K562 (cell line): ENCODE data around the gene SCAMP1. TPM values are rescaled to one million over a fixed set of nuclear protein-coding genes. Genes with fewer than 3 reads are reported as not detected.

ENCODE experiments used
- CEBPG ChIP-seq, 3 experiments: fragments of 200-800 bp in 1 of 3; sonication (Bioruptor generic) in 1 of 3; sonication (generic) in 1 of 3; formaldehyde crosslinking in 1 of 3; IDR thresholded peaks in 2 of 3; conservative IDR thresholded peaks in 1 of 3; 2 replicates each; pipeline versions ENCODE4 v1.6.1 to v1.8.0; 2016 to 2022; ENCODE audit warnings: missing compliant biosample characterization in 2 of 3, missing genetic modification characterization in 2 of 3, mild to moderate bottlenecking in 1 of 3, missing genetic modification reagents in 1 of 3
- LCOR ChIP-seq: sonication (generic); formaldehyde crosslinking; IDR thresholded peaks from 2 replicates; pipeline ENCODE4 v1.8.0; 2022; ENCODE audit warnings: mild to moderate bottlenecking, missing genetic modification reagents
- RFX1 ChIP-seq: fragments of 450-650 bp; IDR thresholded peaks from 2 replicates; pipeline ENCODE4 v1.6.1; 2016; ENCODE audit warnings: mild to moderate bottlenecking, moderate library complexity
- ZNF318 ChIP-seq, 2 experiments: fragments of 450-650 bp; IDR thresholded peaks; 2 replicates each; pipeline ENCODE4 v1.6.1; 2016; ENCODE audit warnings: mild to moderate bottlenecking in 2 of 2, borderline replicate concordance in 1 of 2, low read depth in 1 of 2, moderate library complexity in 1 of 2
- polyA plus RNA-seq, 8 experiments: library from polyadenylated mRNA; depleted of rRNA in 4 of 8; stranded (reverse) in 5 of 8; unstranded in 3 of 8; fragments of >200 nt; fragmentation: Nextera tagmentation in 2 of 8; fragmentation: Illumina TruSeq in 1 of 8; extraction: Ambion mirVana in 2 of 8; extraction: Trizol in 1 of 8; gene quantifications; 2 replicates each; pipeline versions ENCODE4 v1.2.1 to v1.2.3, GENCODE V29; 2011 to 2014; ENCODE audit warnings: inconsistent platforms in 1 of 8, missing spikeins in 1 of 8
- total RNA-seq, 7 experiments: library from RNA; depleted of rRNA in 6 of 7; stranded (reverse); fragments of >200 nt in 6 of 7; fragmentation: Illumina TruSeq in 2 of 7; extraction: Trizol in 2 of 7; gene quantifications; 2 replicates each; pipeline versions ENCODE4 v1.2.1 to v1.2.3, GENCODE V29; 2011 to 2021; ENCODE audit warnings: low replicate concordance in 1 of 7

The SCAMP1 gene
- total and polyA plus RNA-seq, 9 of the 15 experiments (the other 6 are each of a cell fraction or from before 2014, with no cell fraction given): 5.4 to 23.9 (median 13.8) TPM

DNA sequence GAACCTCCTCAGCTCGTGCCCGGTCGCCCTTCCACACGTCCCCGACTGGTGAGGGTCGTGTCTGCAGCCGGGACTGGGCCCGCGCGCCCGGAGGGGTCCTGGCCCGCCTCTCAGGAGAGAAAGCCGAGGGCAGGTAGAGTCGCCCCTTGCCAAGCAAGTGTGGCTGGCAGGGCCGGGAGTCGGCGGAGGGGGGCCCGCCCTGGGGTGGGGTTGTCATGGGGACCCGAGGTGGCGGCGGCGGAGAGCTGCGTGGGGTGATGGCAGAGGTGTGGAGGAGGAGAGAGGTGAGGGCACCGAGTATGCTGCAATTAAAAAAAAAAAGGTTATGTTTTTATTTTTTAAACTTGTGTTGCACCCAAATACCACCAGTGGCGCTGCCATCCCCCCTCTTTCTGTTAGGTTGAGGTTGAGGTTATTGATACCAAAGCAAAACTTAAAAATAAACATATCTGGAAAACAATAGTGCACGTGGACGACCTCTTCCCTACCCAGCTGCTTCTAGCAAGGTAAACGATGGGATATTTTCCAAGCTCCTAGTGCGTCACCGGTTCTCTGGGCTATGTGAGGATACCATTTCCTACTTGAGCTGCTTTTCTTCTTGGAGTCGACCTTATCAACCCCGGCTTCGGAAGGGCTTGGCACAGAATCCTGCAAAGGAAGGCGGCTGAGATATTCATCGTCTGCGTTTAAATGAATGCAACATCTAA, 660 bp downstream of the SCAMP1 start (continued):
- TF ChIP-seq RFX1 (peak; percentile 84), CEBPG (CRISPR knock-in tag; IDR thresholded peaks at IDR 0.05) (no peak), CEBPG (tag; conservative IDR thresholded peaks at IDR 0.05 in 1 of 2, IDR thresholded peaks at IDR 0.05 in 1 of 2) (no peak), LCOR (0 out of 2 replicates have a peak, but pooled peaks have one; percentile 40), ZNF318 (IDR thresholded peaks at IDR 0.05; ENCODE audit: borderline replicate concordance in 1 of 2, low read depth in 1 of 2) (no peak)
- TF ChIP-seq, all 486 proteins: peak for 22
